GM12892 (cell line): ENCODE data around the gene MAGI2.

Source experiments
- POLR2A ChIP-seq: IDR thresholded peaks from 2 replicates; pipeline ENCODE4 v1.6.1; 2011; ENCODE audit warnings: low read depth, low read length, control low read depth
- POLR2AphosphoS5 ChIP-seq: IDR thresholded peaks from 2 replicates; pipeline ENCODE4 v1.6.1; 2011; ENCODE audit warnings: low read depth, low read length, control low read depth
- TAF1 ChIP-seq: IDR thresholded peaks from 2 replicates; pipeline ENCODE4 v1.6.1; 2011; ENCODE audit warnings: low read depth, mild to moderate bottlenecking, control low read depth, low read length, borderline replicate concordance

GRCh38 chr7:79046061-79046460 is 407.4 kb downstream of the MAGI2 start:
- TF ChIP-seq POLR2A (no peak), TAF1 (no peak), POLR2AphosphoS5 (no peak)
